ENCODE data around the gene TXNDC17. TPM values are rescaled to one million over a fixed set of nuclear protein-coding genes. Genes with fewer than 3 reads are reported as not detected.
"Not testable (repeated sequence)": the region's sequence is repeated elsewhere in the genome, so short reads cannot be mapped to it uniquely, and the experiment has no call there.

The TXNDC17 gene
- 100 to 1,000 TPM in 1 of 4 donors, 10 to 100 TPM in 3; 31.8 to 124 (median 85.6) TPM for total RNA-seq

GRCh38 chr17:6640536-6641246 is at the start of gene TXNDC17, which contains the start of gene KIAA0753:
TXNDC17 (plus strand) TSS chr17:6641060; CDS start chr17:6641083, 23 bp downstream.
KIAA0753 (minus strand) TSS chr17:6640711; CDS start chr17:6635103, 5,608 bp downstream.
- Histone ChIP-seq H3K4me1 (peaks cover 0 to 46% (median 16%) of the 10 kb centered on the region in 4 donors), H3K36me3 (peaks cover 0 to 28% (median 0%) of the 10 kb centered on the region in 3 donors), H3K27ac (peak within 1 kb of the TSS; percentile 16 to 87 (median 86)), H3K9me3 (no peaks in the 10 kb centered on the region), H3K4me3 (peak within 1 kb of the TSS; percentile 46 to 93 (median 90)), H3K27me3 (no peaks in the 10 kb centered on the region)
- 1% methylated on average over 45 to 47 of the region's 52 CpGs for WGBS, 2 donors
- DNase-seq (ENCODE audit: low spot score in 2 of 2): peak; percentile 78 to 79
- TF ChIP-seq EP300 (IDR thresholded peaks at IDR 0.05): peak; percentile 86 to 87
- peak in 1 of 5 experiments; percentile 53 for TF ChIP-seq CTCF (IDR thresholded peaks at IDR 0.05)
- peak; percentile 3 to 58 for TF ChIP-seq POLR2A (IDR thresholded peaks at IDR 0.05)

GRCh38 chr17:6591599-6592158 is 49.2 kb upstream of the TXNDC17 start:
- Histone ChIP-seq H3K9me3 (no peaks in the 10 kb centered on the region), H3K36me3 (peaks cover 0 to 99% (median 12%) of the 10 kb centered on the region in 3 donors), H3K4me1 (no peaks in the 10 kb centered on the region), H3K4me3 (no peak overlapping the region), H3K27me3 (no peaks in the 10 kb centered on the region), H3K27ac (no peak overlapping the region)
- DNase-seq (ENCODE audit: low spot score in 2 of 2): no peak
- 78 to 83% methylated on average over 7 of the region's 7 CpGs for WGBS, 2 donors
- TF ChIP-seq POLR2A (IDR thresholded peaks at IDR 0.05): no peak
- TF ChIP-seq CTCF (IDR thresholded peaks at IDR 0.05): no peak
- TF ChIP-seq EP300 (IDR thresholded peaks at IDR 0.05): no peak

- no peak overlapping the region for H3K27ac ChIP-seq
- no peak for TF ChIP-seq CTCF (IDR thresholded peaks at IDR 0.05)
- no peak for TF ChIP-seq POLR2A (IDR thresholded peaks at IDR 0.05)
- no peak for TF ChIP-seq EP300 (IDR thresholded peaks at IDR 0.05)
Measured at GRCh38 chr17:6592173-6592572, 48.7 kb upstream of the TXNDC17 start.

GRCh38 chr17:6593371-6593770 is 47.5 kb upstream of the TXNDC17 start:
- H3K36me3 ChIP-seq: peaks cover 0 to 82% (median 12%) of the 10 kb centered on the region in 3 donors
- not testable (repeated sequence) for DNase-seq (ENCODE audit: low spot score in 2 of 2); H3K9me3 ChIP-seq; H3K27ac ChIP-seq; H3K4me3 ChIP-seq; H3K4me1 ChIP-seq; H3K27me3 ChIP-seq
- 95 to 99% methylated on average over 13 to 14 of the region's 14 CpGs for WGBS, 2 donors

More at GRCh38 chr17:6592173-6592572, 48.7 kb upstream of the TXNDC17 start:
- H3K4me1 ChIP-seq: no peaks in the 10 kb centered on the region
- no peaks in the 10 kb centered on the region for H3K27me3 ChIP-seq
- no peaks in the 10 kb centered on the region for H3K9me3 ChIP-seq
- DNase-seq (ENCODE audit: low spot score in 2 of 2): no peak
- peaks cover 0 to 94% (median 12%) of the 10 kb centered on the region in 3 donors for H3K36me3 ChIP-seq
- WGBS, 2 donors: 88 to 90% methylated on average over 6 of the region's 6 CpGs
- H3K4me3 ChIP-seq: no peak overlapping the region

GRCh38 chr17:6596081-6596480 is 44.8 kb upstream of the TXNDC17 start:
- no peaks in the 10 kb centered on the region for H3K9me3 ChIP-seq
- no peak for DNase-seq (ENCODE audit: low spot score in 2 of 2)
- no peak overlapping the region for H3K27ac ChIP-seq
- H3K4me1 ChIP-seq: peaks cover 0 to 22% (median 5%) of the 10 kb centered on the region in 4 donors
- 96 to 97% methylated on average over 7 of the region's 7 CpGs for WGBS, 2 donors
- no peaks in the 10 kb centered on the region for H3K27me3 ChIP-seq
- H3K4me3 ChIP-seq: no peak overlapping the region
- no peak for TF ChIP-seq EP300 (IDR thresholded peaks at IDR 0.05)
- TF ChIP-seq CTCF (IDR thresholded peaks at IDR 0.05): no peak
- no peak for TF ChIP-seq POLR2A (IDR thresholded peaks at IDR 0.05)
- H3K36me3 ChIP-seq: peaks cover 0 to 58% (median 4%) of the 10 kb centered on the region in 3 donors

Measured in tibial nerve (tissue), 4 donors.